Posterior cingulate gyrus (tissue), 11 donors: ENCODE data around the gene ABCC12.

Experiments used
- DNase-seq, 10 donors: peaks; one replicate each; pipeline versions ENCODE4 v3.0.0 to v3.0.0-alpha.2; 2020 to 2021; ENCODE audit warnings: mixed read lengths in 3 of 10
- intact Hi-C: fragments of 100-400 bp; cut with DNase I; formaldehyde crosslinking; loops from one replicate; pipeline ENCODE4 v1.15.1; 2023

The ABCC12 gene

GRCh38 chr16:48110982-48111381 is 44.8 kb downstream of the ABCC12 start:
- intact Hi-C loops, result no loop called here
- DNase-seq, result no peak

GRCh38 chr16:48110000-48110399 is 45.8 kb downstream of the ABCC12 start:
- no peak for DNase-seq
- intact Hi-C loops, result no loop called here

DNA sequence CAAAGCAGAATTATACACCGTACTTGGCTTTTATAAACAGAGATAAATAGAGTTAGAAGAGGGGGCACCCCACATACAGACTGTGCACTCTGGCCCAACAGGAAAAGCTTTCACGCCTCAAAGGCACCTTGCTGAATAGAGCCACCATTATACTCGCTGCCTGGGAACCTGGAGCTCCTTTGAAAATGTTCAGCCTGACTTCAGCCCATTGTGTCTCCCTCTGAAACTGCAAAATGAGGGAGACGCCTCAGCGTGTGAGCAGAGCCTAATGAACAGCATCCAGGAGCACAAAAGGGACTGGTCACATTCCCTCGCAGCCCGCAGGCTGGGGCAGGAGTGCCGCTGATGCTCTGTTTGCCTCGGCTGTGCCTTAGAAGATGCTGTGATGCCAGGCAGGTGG is 46.3 kb downstream of the ABCC12 start:
- DNase-seq, result peak in 1 of 10 donors; percentile 80
- intact Hi-C loops, result no loop called here

DNA sequence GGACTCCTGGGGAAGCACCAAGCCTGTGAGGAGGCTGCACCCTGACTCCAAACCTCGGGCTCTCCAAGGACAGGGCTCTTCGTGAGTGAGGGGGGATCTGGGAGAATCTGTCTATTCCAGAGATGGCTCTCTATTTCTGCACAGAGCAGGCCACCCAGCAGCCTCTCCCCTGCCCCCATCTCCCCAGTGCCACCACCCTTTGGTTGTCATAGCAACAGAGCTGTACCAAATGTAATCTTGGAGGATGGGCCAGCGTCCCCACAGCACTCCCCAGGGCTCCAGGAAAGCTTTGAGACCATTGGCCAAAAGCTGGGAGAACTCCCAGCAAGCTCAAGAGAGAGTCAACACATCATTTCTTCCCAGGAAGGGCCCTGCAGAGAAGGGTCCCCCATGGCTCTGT is 49.3 kb downstream of the ABCC12 start:
- DNase-seq, result peak in 2 of 10 donors; percentile 25 to 86
- intact Hi-C loops, result no loop called here
